GM19463 (cell line): ENCODE data around the gene GPR35.

Source experiments
- ATAC-seq: cut with Tn5 transposase; IDR thresholded peaks from one replicate; pipeline ENCODE4 v1.9.1; 2021; ENCODE audit warnings: mild to moderate bottlenecking, moderate library complexity; ENCODE audit not compliant: unreplicated experiment

GPR35 gene

DNA sequence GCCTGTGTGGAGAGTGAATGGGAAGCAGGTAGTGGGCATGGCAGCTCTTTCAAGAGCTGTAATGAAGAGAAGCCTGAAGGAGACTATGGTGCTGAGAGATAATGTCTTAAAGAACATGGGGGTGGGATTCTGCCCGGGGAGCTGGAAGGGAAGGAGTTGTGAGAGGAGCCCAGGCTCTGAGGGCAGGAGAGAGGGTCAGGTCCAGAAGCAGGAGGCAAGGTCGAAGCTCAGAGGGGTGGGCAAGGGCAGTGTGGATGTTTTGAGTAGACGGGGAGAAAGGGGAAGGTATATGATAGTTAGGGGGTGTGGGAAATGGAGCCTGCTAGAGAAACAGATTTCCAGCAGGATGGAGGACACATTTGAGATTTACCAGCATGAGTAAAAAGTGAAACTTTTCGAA is 36.6 kb upstream of the GPR35 start:
- no peak for ATAC-seq

DNA sequence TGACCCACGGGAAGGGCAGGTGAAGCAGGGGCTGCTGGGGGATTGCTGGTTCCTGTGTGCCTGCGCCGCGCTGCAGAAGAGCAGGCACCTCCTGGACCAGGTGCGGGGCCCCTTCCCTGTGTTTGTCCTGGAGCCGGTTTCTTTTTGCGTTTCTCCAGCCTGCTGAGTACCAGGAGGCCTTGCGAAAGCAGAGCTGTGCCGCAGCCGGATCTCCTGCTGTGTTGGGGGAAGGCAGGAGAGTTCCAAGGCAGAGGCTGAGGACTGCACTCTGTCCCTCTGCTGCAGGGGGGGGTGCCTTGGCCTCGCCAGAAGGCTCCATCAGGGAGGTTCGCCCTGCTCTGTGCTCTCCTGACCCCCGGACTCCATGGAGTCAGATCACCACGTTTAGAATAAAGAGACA is 35.9 kb upstream of the GPR35 start:
- ATAC-seq = no peak

DNA sequence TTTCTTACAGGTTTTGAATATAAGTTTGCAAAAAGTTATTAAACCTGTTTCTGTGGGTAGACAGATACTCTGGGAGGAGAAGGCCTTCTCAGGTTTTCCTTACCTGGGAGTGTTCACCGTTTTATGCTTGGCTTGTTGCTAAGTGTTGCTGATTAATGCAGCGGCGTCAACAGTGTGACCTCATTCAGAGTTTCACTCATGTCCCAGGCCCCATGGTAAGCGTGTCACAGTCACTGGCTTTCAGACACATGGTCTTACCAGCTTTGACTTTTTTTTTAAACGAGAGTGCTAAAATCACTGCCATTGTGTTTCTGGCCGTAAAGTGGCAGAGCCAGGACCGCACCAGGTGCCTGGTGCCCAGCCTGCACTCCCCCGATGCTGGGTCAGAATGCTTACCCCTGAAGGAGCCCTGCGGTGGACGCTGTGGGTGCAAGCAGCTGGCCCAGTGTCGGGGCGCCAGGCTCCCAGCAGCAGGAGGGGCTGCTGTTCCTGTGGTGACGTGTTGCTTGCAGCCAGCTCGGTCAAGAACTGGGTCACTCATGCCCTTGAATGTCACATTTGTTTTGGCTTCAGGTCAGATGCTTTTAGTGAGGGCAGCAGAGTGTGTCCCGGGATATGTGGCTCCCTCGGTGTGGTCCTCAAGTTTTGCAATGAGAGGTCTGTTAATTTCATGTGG is 35.3 kb upstream of the GPR35 start:
- no peak for ATAC-seq

DNA sequence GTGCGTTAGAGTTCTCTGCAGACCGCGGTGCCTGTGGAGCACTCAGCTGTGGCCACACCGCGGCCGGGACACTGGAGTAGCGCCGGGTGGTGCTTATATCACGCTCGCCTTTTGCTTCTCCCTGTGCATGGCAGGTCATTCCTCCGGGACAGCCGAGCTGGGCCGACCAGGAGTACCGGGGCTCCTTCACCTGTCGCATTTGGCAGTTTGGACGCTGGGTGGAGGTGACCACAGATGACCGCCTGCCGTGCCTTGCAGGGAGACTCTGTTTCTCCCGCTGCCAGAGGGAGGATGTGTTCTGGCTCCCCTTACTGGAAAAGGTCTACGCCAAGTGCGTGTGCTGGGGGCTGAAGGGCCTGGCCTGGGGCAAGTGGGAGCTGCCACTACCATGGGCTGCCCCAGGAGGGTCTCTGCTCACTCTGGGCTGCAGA is 34.6 kb upstream of the GPR35 start:
- ATAC-seq = no peak

DNA sequence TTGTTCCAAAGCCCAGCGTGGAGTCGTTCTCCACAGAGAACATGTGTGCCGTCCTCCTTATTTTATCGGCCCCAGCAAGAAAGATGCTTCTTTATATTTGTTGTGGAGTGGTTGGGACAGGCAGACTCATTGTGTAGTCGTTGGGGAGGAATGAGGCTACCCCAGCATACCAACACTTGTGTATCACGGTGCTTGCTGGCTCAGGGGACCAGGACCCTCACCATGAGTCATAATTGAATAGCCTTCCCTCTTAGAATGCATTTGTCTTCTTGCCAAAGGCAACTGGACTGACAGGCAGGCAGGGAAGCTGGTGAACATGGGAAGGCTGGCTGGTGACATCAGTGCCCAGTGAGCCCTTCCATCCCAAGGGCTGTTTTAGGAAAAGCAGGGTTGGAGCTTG is 34.1 kb upstream of the GPR35 start:
- ATAC-seq = no peak

DNA sequence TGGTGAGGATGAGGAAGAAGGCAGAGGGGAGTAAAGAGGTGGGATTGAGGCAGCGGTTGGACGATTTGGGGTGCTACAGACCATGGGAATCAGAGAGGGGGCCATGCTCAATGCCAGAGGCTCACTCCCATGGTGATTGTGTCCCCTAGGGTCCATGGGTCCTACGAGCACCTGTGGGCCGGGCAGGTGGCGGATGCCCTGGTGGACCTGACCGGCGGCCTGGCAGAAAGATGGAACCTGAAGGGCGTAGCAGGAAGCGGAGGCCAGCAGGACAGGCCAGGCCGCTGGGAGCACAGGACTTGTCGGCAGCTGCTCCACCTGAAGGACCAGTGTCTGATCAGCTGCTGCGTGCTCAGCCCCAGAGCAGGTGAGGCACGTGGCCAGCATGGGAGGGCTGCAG is 33.5 kb upstream of the GPR35 start:
- ATAC-seq = no peak

DNA sequence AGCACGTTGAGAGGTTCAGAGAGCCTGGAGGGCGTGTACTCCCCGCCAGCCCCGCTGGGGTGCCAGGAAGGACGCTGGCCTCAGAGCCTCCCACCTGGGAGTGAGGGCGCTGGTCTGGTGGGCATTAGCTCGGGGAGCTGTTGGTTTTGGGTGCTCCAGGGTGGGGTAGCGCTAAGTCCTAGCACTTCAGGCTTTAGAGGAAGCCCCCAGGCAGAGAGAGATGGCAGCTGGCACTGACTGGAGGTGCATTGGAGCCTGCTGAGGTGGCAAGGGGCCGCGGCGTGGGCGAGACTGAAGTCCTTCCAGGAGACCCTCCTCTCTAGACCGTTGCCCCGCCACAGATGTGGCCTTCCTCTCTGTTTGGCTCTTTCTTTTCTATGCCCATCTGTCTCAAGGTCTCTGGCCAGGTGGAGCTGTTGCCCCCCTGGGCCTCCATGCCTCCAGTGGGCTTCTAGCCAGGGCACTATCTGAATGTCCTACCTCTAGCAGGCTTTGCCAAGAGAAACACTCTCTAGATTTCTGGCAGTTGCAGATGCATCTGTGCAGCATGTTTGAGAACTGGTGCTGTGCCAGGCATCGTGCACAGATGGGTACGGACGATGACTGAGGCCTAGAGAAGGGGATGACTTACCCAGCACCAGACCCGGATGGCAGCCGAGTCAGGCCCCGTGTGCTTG is 32.1 kb upstream of the GPR35 start:
- ATAC-seq = no peak

DNA sequence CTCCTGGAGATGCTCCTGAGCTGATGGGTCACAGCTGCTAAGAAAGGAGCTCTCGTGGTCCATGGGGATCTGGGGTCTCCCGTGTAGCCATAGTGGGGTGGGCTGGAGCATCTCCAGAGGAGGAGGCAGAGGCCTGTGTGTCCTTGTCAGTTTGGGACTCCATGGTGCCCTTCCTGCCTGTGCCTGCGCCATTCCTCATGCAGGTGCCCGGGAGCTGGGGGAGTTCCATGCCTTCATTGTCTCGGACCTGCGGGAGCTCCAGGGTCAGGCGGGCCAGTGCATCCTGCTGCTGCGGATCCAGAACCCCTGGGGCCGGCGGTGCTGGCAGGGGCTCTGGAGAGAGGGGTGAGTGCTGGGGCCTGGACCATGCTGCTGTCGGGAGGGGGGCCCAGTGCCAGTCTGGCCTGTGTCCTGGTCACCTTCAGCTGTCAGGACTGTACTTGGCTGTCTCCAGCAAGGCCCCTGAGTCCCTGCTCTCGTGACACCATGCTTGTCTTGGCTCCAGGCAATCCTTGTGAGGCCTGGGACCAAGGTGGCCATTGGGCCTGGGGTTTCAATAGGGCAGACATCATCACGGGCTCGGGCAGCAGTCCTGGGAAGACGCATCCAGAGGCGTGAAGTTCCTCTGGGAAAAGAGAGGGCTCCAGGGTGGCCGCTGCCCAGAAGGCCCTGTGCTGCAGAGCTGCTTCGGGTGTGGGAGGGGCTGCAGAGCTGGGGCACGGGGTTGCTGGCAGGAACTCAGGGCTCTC is 31.4 kb upstream of the GPR35 start:
- ATAC-seq = no peak

DNA sequence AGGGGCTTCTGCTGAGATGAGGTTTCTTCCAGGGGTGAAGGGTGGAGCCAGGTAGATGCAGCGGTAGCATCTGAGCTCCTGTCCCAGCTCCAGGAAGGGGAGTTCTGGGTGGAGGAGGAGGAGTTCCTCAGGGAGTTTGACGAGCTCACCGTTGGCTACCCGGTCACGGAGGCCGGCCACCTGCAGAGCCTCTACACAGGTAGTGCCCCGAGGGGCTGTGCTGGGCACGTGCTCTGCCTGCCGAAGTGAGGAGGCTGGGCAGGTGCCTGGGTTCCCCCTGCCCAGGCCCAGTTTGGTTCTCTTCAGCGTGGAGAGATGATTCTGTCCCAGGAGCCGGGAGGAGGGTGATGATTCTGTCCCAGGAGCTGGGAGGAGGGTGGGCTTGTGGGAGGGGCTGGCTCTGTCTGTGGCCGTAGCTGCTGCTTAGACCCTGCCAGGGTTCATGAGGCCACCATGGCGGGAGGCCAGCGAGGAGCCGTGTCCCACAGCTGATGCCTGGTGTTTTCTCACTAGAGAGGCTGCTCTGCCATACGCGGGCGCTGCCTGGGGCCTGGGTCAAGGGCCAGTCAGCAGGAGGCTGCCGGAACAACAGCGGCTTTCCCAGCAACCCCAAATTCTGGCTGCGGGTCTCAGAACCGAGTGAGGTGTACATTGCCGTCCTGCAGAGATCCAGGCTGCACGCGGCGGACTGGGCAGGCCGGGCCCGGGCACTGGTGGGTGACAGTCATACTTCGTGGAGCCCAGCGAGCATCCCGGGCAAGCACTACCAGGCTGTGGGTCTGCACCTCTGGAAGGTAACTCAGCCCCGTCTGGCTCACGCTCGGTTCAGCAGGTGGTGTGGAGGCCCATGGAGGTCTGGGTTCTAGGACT is 30.5 kb upstream of the GPR35 start:
- ATAC-seq = no peak

DNA sequence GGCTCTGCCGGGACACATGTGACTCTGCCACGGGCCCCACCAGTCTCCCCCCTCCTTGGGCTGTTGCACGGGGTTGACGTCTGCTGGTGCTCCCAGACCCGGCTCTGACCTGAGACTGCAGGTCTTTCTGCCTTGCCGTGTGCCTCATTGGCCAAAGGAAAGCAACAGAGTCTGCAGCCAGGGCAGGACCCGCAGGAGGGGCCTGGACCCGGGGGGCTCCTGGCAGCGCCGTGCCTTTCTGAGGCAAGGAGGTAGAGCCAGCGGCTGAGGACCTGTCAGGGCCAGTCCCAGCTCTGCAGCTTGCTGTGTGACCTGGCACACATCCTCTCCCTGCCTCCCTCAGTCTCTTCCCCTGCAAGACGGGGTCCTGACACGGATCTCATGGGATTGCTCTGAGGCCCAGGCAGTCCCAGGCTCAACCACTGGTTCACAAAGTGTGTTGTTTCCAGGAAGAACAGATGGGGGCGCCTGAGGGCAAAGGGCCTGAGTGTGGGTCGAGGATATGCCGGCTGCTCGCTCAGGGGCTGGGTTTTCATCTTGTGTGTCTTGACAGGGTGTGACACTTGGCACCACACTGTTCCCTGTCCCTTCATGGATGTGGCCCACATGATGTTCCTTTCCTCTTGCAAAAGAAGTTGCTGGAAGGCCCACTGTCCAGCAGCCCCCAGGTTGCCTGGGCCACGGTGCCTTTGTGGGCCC is 29.8 kb upstream of the GPR35 start:
- no peak for ATAC-seq

DNA sequence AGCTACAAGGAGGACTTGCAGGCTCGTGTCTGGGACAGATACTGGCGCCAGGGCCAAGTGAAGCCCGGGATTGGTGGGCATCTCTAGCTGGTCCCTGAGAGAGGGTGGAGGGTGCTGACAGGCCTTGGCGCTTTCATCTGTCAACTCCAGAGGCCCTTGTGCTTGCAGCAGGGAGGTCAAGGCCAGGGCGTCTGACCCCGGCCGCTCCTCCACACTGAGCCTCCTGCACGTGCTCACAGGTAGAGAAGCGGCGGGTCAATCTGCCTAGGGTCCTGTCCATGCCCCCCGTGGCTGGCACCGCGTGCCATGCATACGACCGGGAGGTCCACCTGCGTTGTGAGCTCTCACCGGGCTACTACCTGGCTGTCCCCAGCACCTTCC is 29.2 kb upstream of the GPR35 start:
- no peak for ATAC-seq

DNA sequence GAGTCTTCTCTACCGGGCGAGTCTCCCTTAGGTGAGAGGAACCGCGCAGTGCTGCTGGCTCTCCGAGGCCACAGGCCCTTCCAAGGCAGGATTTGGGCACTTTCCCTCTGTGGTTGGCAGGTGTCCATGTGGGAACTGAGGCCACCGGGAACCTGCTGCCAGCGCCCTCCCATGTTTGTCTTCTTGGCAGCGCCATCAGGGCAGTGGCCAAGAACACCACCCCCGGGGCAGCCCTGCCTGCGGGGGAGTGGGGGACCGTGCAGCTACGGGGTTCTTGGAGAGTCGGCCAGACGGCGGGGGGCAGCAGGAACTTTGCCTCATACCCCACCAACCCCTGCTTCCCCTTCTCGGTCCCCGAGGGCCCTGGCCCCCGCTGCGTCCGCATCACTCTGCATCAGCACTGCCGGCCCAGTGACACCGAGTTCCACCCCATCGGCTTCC is 28.8 kb upstream of the GPR35 start:
- no peak for ATAC-seq

DNA sequence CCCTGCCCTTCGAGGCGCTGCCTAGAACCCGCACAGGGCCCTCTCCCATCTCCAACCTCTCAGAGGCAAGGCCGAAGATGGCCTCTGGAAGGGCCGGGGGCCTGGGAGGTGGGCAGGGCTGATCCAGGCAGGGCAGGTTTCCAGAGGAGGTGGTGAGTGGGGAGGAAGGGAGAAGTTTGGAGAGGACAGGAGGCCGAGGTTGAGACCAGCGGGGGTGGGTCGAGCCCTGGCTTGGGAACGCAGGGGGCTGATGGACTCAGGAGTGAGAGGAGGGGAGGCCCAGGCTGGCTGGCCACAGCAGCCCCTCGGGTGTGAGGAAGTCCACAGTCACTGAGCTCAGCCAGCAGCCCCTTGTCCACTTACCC is 28.2 kb upstream of the GPR35 start:
- ATAC-seq = no peak

DNA sequence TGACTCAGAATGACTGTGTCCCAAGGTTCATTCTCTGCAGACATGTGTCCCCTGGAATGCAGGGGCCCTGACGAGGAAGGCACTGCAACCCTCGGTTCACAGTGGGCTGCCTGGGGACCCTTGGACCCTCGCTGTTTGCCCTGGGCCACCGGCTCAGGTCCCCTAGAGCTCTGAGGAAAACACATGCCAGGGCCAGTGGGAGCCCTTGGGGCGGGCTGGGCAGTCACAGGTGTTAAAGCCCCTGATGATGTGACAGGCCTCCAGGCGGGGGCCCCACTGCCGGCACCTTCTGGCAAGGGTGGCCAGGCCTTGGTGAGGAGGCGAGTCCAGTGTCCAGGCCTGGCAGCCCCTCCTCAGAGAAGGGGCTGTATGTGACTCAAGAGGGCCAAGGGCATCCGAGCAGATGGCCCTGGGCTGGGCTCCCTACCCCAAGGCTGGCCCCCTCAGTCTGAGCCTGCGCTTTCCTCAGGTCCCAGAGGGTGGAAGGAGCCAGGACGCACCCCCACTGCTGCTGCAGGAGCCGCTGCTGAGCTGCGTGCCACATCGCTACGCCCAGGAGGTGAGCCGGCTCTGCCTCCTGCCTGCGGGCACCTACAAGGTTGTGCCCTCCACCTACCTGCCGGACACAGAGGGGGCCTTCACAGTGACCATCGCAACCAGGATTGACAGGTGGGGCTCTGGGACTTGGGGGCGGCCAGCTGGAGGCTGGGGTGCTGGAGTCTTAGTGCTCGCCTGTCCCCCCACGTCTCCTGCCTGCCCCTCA is 27.7 kb upstream of the GPR35 start:
- no peak for ATAC-seq

DNA sequence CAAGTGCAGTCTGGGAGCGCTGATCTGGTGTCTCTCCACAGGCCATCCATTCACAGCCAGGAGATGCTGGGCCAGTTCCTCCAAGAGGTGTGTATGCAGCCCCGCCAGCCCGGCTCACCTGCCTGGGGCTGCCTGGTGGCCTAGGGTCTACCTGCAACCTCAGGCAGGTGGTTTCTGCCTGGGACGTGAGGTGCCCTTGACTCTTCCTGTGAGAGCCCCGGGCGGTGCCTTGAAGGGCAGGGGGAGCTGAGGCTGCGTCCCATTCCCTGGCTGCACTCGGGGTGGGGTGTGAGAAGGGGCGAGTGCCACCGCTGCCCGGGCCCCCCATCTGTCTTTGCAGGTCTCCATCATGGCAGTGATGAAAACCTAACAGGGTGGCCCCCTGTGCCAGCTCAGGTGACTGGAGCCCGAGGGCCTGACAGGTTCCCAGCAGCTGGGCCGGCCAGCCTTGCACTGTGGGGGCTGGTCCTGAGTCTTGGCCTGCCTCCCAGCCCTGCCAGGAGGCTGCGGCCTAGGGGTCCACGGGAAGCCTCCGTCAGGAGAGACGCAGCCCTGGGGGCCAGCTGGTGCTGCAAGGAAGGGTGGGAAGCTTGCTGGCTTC is 26.9 kb upstream of the GPR35 start:
- ATAC-seq = no peak

DNA sequence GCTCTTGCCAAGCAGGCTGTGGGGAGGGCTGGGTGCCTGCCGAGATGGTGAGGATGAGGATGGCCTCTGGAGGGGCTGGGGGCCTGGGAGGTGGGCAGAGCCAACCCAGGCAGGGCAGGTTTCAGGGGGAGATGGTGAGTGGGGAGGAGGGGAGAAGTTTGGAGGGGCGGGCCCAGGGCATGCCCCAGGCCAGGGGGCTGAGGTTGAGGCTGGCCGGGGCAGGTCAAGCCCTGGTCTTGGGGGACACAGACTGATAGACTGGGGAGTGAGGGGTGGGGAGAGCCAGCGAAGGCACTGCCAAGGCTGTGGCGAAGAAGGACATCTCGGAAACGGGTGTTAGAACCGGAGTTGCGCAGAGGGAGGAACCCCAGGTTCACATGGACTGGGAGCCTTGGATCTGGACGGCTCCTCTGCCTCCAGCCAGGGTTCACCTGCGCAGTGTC is 26.1 kb upstream of the GPR35 start:
- no peak for ATAC-seq

DNA sequence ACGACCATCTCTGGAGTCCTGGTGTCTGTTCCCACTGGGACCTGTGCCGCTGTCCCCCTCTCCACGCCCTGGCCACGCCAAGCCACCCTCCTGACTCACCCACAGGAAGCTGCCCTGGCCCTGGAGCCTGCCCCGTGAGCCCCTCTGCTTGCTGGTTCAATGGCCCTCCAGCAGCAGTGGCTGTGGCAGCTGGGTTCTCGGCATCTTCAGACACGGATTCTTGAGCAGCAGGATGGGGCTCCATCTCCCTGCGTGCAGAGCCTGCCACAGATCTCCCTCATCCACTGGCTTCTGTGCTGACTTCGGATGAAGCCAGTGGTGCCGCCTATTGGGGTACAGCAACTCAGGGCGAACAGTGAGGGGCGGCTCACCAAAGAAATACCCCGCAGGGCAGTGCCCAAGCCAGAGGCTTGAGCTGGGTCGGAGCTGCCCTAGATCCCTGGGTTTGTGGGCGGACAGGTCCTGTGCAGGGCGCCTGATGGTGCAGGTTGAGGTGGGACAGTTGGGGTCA is 24.8 kb upstream of the GPR35 start:
- no peak for ATAC-seq

DNA sequence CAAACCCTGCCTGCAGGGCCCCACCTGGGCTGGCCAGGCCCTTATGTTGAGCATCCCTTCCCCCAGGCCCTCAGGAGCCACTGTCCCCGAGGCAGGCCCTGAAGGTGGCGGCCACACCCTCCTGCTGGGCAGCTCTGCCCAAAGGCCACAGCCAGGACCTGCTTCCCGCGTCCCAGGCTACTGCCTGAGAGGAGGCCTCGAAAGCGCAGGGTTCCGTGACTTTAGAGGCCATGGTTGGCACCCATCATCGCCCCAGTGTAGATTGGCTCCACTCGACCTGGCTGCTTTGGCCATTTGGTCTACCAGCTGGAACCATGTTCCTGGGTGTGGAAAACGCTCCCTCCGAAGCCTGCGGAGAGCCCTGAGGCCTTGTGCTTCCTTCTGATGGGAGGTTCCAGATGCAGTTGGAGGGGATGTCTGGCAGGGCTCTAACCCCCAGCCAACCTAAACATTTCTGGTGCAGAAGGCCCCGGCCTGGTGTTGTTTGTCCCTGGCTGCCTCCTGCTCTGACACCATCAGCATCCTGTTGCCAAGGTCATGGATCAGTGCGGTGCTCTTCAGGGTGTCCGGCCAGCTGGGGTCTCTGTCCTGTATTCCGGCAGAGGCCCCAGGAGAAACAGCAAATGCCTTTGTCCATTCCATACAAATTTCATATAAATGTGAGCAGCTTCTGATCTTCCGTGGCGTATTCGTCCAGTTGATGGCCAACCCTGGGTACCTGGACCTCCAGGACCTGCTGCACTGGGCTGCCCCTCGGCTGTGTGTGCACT is 24.0 kb upstream of the GPR35 start:
- ATAC-seq = no peak

DNA sequence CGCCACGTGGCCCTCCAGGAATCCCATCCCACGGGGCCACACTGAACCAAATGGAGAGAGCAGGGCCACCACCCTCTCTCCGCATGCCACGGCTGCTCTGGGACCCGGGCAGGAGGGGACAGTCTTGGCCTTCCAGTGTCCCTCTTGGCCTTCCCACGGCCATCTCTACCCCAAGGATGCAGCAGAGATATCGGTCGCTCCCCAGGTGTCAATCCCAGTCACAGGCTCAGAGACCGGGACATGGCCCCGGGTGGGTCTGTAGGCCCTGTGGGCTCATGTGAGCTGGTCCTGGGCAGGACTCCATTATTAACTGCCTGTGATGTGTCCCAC is 23.5 kb upstream of the GPR35 start:
- ATAC-seq = no peak
